Smooth muscle cell (in vitro differentiated cells): ENCODE results near the gene NRL. TPM values are rescaled to one million over a fixed set of nuclear protein-coding genes. Genes with fewer than 3 reads are reported as not detected.

ENCODE experiments used
- DNase-seq: peaks from one replicate; lab custom pipeline; 2025; ENCODE audit not compliant: unreplicated experiment; lab: John Stamatoyannopoulos, UW
- H2AFZ ChIP-seq: fragments of 200-600 bp; sonication (generic); 2 replicates; pipeline ENCODE4 v1.6.0; 2016; ENCODE audit warnings: antibody characterized with exemption, low read depth, mild to moderate bottlenecking
- H3F3A ChIP-seq: fragments of 200-600 bp; sonication (generic); 2 replicates; pipeline ENCODE4 v1.6.0; 2017; ENCODE audit warnings: antibody characterized with exemption, low read depth
- H3K27ac ChIP-seq: fragments of 200-600 bp; sonication (generic); 2 replicates; pipeline ENCODE4 v1.5.1; 2016; ENCODE audit warnings: low read depth, mild to moderate bottlenecking
- H3K27me3 ChIP-seq: fragments of 200-600 bp; sonication (generic); 2 replicates; pipeline ENCODE4 v1.6.1; 2016; ENCODE audit warnings: low read depth, mild to moderate bottlenecking
- H3K36me3 ChIP-seq: fragments of 200-600 bp; sonication (generic); 2 replicates; pipeline ENCODE4 v1.5.1; 2016; ENCODE audit warnings: low read depth
- H3K4me1 ChIP-seq: fragments of 200-600 bp; sonication (generic); 2 replicates; pipeline ENCODE4 v1.5.1; 2016; ENCODE audit warnings: low read depth
- H3K4me2 ChIP-seq: fragments of 200-600 bp; sonication (generic); 2 replicates; pipeline ENCODE4 v1.6.0; 2016; ENCODE audit warnings: mild to moderate bottlenecking
- H3K4me3 ChIP-seq: fragments of 200-600 bp; sonication (generic); 2 replicates; pipeline ENCODE4 v1.5.1; 2016; ENCODE audit warnings: mild to moderate bottlenecking
- H3K79me2 ChIP-seq: fragments of 200-600 bp; sonication (generic); 2 replicates; pipeline ENCODE4 v1.6.0; 2016; ENCODE audit warnings: low read depth, mild to moderate bottlenecking
- H3K9ac ChIP-seq: fragments of 200-600 bp; sonication (generic); 2 replicates; pipeline ENCODE4 v1.6.0; 2016; ENCODE audit warnings: low read depth
- H3K9me3 ChIP-seq: fragments of 200-600 bp; sonication (generic); replicated peaks from 2 replicates; pipeline ENCODE4 v1.5.1; 2016; ENCODE audit warnings: low read depth
- H4K20me1 ChIP-seq: fragments of 200-600 bp; sonication (generic); 2 replicates; pipeline ENCODE4 v1.6.0; 2016; ENCODE audit warnings: low read depth
- WGBS: methylation state at CpG from one replicate; pipeline ENCODE4 v1.1.7; 2016; ENCODE audit warnings: low lambda C conversion rate; 5-methylcytosine and 5-hydroxymethylcytosine counted together
- polyA plus RNA-seq: library from polyadenylated mRNA; unstranded; fragments of >200 nt; fragmentation: Nextera tagmentation; extraction: Ambion mirVana; gene quantifications from 2 replicates; pipeline ENCODE4 v1.2.1, GENCODE V29; 2016
- total RNA-seq: library from RNA; depleted of rRNA; stranded (reverse); fragments of >200 nt; gene quantifications from 2 replicates; pipeline ENCODE4 v1.2.3, GENCODE V29; 2014
- TF ChIP-seq, protein P1 (sequence below): fragments of 200-600 bp; sonication (generic); IDR thresholded peaks from 2 replicates; pipeline ENCODE4 v1.5.1; 2017; ENCODE audit warnings: borderline replicate concordance, mild to moderate bottlenecking, antibody characterized with exemption; ENCODE audit not compliant: insufficient read depth, poor library complexity, severe bottlenecking

The NRL gene
- total and polyA plus RNA-seq, 2 experiments from 2014 or later, result 1.3 to 1.9 TPM

DNA sequence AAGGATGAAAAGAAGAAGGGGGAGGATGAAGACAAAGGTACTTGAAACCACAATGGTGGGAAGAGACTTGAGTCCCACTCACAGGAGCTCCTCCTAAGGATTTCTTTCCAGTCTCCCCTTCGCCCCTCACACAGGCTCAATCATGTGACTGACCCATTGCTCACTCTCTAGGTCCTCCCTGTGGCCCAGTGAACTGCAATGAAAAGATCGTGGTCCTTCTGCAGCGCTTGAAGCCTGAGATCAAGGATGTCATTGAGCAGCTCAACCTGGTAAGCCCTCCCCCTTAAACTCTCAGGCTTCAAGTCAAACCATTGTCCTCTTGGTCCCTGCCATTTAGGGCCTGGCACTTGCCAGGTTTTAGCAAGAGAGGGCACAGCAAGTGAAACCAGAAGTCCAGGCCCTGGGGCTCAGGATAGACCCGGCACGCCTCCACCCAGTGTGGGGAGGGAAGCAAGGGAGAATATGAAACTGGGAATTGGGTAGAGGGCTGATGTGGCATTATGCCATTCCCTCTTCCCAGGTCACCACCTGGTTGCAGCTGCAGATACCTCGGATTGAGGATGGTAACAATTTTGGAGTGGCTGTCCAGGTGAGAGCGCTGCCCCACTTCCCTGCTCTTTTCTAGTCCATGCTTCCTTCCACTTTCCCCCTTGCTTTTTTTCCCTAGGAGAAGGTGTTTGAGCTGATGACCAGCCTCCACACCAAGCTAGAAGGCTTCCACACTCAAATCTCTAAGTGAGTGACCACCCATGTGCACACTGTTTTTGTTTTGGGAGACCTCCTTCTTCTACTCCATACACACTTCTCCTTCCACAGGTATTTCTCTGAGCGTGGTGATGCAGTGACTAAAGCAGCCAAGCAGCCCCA, 23.0 kb upstream of the NRL start:
- no peak overlapping the region for H3K4me3 ChIP-seq
- no peaks in the 10 kb centered on the region for H3K36me3 ChIP-seq
- H3F3A ChIP-seq, result peaks cover 2% of the 10 kb centered on the region
- H3K27me3 ChIP-seq, result no peaks in the 10 kb centered on the region
- H2AFZ ChIP-seq, result no peak overlapping the region
- DNase-seq, result no peak
- peaks cover 18% of the 10 kb centered on the region for H3K4me1 ChIP-seq
- no peaks in the 10 kb centered on the region for H3K9me3 ChIP-seq
- H3K27ac ChIP-seq, result no peak overlapping the region
- H4K20me1 ChIP-seq, result peaks cover 8% of the 10 kb centered on the region
- no peak overlapping the region for H3K9ac ChIP-seq
- peaks cover 19% of the 10 kb centered on the region for H3K79me2 ChIP-seq
- TF ChIP-seq, protein P1, sequence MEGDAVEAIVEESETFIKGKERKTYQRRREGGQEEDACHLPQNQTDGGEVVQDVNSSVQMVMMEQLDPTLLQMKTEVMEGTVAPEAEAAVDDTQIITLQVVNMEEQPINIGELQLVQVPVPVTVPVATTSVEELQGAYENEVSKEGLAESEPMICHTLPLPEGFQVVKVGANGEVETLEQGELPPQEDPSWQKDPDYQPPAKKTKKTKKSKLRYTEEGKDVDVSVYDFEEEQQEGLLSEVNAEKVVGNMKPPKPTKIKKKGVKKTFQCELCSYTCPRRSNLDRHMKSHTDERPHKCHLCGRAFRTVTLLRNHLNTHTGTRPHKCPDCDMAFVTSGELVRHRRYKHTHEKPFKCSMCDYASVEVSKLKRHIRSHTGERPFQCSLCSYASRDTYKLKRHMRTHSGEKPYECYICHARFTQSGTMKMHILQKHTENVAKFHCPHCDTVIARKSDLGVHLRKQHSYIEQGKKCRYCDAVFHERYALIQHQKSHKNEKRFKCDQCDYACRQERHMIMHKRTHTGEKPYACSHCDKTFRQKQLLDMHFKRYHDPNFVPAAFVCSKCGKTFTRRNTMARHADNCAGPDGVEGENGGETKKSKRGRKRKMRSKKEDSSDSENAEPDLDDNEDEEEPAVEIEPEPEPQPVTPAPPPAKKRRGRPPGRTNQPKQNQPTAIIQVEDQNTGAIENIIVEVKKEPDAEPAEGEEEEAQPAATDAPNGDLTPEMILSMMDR, result no peak
- WGBS, result 98% methylated on average over 8 of the region's 8 CpGs
- H3K4me2 ChIP-seq, result no peak overlapping the region

DNA sequence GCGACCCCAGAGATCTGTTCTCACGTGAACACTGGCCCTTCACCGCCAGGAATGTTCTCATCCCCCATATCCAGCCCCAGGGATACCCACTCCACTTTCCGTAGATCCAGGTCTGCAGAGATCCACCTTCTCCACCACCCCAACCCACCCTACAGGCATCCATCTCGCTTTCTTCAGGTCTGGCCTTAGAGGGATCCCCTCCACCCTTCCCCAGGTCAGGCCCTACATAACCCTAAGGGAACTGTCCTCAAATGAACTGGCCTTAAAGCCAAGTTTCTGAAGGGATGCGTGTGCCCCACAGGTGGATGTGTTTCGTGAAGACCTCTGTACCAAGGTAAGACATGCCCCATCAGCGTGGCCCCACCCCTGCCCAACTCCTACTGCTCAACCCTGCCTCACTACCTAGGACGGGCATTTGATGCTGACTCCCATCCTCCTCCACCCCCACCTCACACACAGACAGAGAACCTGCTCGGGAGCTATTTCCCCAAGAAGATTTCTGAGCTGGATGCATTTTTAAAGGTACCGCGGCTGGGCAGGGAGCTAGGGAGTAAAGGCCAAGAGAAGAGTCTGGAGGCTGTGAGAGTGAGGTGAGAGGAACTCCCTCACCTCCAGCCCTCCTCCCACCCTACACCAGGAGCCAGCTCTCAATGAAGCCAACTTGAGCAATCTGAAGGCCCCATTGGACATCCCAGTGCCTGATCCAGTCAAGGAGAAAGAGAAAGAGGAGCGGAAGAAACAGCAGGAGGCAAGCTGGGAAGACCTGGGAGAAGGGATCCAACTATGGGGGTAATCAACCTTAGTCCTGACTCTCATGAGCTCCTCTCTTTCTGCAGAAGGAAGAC, 22.2 kb upstream of the NRL start:
- Histone ChIP-seq H3K4me1 (peaks cover 18% of the 10 kb centered on the region), H3K9me3 (no peaks in the 10 kb centered on the region), H2AFZ (no peak overlapping the region), H3K9ac (peak overlapping the region; percentile 86), H3K27me3 (no peaks in the 10 kb centered on the region), H4K20me1 (peaks cover 8% of the 10 kb centered on the region), H3K36me3 (no peaks in the 10 kb centered on the region), H3K4me2 (peak overlapping the region; percentile 93), H3K79me2 (peaks cover 19% of the 10 kb centered on the region), H3K27ac (no peak overlapping the region), H3F3A (no peaks in the 10 kb centered on the region), H3K4me3 (peak overlapping the region; percentile 98)
- 57% methylated on average over 13 of the region's 13 CpGs for WGBS
- TF ChIP-seq, protein P1, result no peak
- no peak for DNase-seq

DNA sequence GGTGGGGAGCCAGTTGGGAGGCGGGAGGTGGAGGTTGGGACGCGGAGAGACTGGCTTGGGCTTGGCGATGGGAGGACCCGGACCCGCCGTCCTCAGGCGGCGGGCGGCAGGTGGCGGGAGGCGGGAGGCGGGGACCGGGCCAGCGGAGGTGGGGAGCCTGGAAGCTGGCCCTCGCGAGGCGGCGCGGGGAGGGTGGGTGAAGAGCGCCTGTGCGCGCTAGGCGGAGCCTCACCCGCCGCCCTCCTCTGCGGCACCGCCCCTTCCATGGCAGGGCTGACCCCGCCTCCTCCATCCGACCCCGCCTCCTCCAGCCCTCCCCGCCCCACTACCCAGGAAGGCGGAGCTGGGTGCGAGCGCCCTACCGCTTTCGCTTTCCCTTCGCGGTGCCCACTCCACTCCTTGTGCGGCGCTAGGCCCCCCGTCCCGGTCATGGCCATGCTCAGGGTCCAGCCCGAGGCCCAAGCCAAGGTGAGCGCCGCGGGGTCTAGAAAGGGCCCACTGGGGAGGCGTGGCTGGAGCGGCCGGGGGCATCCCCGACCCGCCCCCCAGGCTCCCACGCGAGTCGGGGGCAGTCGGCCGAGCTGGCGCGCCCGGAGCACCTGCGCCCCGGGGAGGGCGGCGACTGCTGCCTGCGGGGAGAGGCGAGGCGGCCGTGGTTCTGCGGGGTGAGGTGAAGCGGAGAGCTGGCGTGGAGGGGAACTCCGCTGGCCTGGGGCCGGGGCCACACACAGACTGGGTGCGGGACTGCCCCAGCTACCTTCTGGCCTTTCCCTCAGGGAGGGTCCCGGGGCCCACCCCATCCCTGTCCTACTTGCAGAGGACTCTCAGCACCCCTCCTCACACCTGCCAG, 21.3 kb upstream of the NRL start, which contains the start of gene PSME1:
TSS of gene PSME1 (plus strand) at position 361 of the 850 bp plus-strand sequence. CDS start at position 430, 69 bp downstream.
- Histone ChIP-seq H3K9ac (peak within 1 kb of the TSS; percentile 86), H3K4me1 (peaks cover 18% of the 10 kb centered on the region), H3K79me2 (peaks cover 19% of the 10 kb centered on the region), H3K4me2 (peak within 1 kb of the TSS; percentile 93), H2AFZ (peak within 1 kb of the TSS; percentile 92), H3K4me3 (peak within 1 kb of the TSS; percentile 98), H3F3A (no peaks in the 10 kb centered on the region), H3K36me3 (no peaks in the 10 kb centered on the region), H3K27me3 (no peaks in the 10 kb centered on the region), H3K27ac (no peak within 1 kb of the TSS), H3K9me3 (no peaks in the 10 kb centered on the region), H4K20me1 (peaks cover 8% of the 10 kb centered on the region)
- TF ChIP-seq, protein P1, result no peak
- DNase-seq, result peak; percentile 75
- WGBS, result 4% methylated on average over 37 of the region's 75 CpGs
